Fibroblast of lung (primary cell): Measurements from ENCODE around the gene OR51B6.

Experiments
- CTCF ChIP-seq, 2 donors: IDR thresholded peaks in 1 of 2; conservative IDR thresholded peaks in 1 of 2; 1 replicate in 1 of 2; 2 replicates in 1 of 2; pipeline ENCODE4 v1.5.1; 2011 to 2012; ENCODE audit warnings: low read length in 2 of 2, control low read depth in 1 of 2, inconsistent platforms in 1 of 2, low read depth in 1 of 2, mild to moderate bottlenecking in 1 of 2
- EZH2 ChIP-seq: IDR thresholded peaks from 2 replicates; pipeline ENCODE4 v1.5.1; 2012; ENCODE audit warnings: low read length, control low read depth, mild to moderate bottlenecking; ENCODE audit errors: missing control alignments

GRCh38 chr11:5335170-5335569 lies 16.1 kb upstream of the OR51B6 start:
- TF ChIP-seq CTCF (conservative IDR thresholded peaks at IDR 0.05 in 1 of 2, IDR thresholded peaks at IDR 0.05 in 1 of 2; ENCODE audit: low read depth in 1 of 2, low read length in 2 of 2) (no peak), EZH2 (no peak)
